ENCODE data around the gene ADGRL3. TPM values are rescaled to one million over a fixed set of nuclear protein-coding genes. Genes with fewer than 3 reads are reported as not detected.
"Not testable (repeated sequence)": the region's sequence is repeated elsewhere in the genome, so short reads cannot be mapped to it uniquely, and the experiment has no call there.

The ADGRL3 gene
- total RNA-seq, 1 donor from 2014 or later, result 93.6 TPM

DNA sequence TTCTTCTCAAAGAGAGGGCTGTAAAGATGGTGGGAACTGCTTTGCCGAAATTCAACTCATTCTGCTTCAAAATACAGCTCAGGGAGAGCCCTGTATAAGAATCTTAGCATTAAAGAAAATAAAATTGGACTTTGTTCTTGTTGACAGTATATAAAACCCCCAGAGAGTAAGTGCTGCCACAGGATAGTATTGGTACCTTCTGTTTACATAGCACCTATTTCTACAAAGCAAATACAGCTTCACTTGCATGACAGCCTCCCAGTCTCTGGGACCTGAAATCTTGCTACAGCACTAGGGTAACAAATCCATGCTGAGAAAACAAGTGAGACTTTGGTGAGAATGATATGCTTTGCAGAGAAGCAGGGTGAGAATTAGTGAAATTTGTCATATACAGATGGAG lies 428.6 kb downstream of the ADGRL3 start:
- no peaks in the 10 kb centered on the region for H3K27me3 Mint-ChIP-seq (ENCODE audit: insufficient read depth, low read depth)
- DNase-seq (ENCODE audit: low spot score), result no peak
- Histone ChIP-seq H3K79me2 (ENCODE audit: low read depth) (no peaks in the 10 kb centered on the region), H3F3A (ENCODE audit: low read depth) (no peaks in the 10 kb centered on the region), H4K20me1 (ENCODE audit: low read depth) (no peaks in the 10 kb centered on the region), H3K36me3 (no peaks in the 10 kb centered on the region), H3K4me3 (no peak overlapping the region), H3K4me1 (no peaks in the 10 kb centered on the region), H3K27ac (no peak overlapping the region), H3K9ac (no peak overlapping the region), H3K27me3 (no peaks in the 10 kb centered on the region), H2AFZ (replicated peaks) (no peak overlapping the region), H3K9me3 (ENCODE audit: low read depth) (no peaks in the 10 kb centered on the region), H3K4me2 (no peak overlapping the region)
- peaks cover 9% of the 10 kb centered on the region for H3K9me3 Mint-ChIP-seq
- peaks cover 3% of the 10 kb centered on the region for H3K4me1 Mint-ChIP-seq
- peaks cover 13% of the 10 kb centered on the region for H3K36me3 Mint-ChIP-seq
- no peak overlapping the region for H3K4me3 Mint-ChIP-seq
- H3K27ac Mint-ChIP-seq, result no peak overlapping the region
- TF ChIP-seq EZH2 (IDR thresholded peaks at IDR 0.05) (no peak), EZH2phosphoT487 (IDR thresholded peaks at IDR 0.05) (no peak)
- TF ChIP-seq, protein P1, sequence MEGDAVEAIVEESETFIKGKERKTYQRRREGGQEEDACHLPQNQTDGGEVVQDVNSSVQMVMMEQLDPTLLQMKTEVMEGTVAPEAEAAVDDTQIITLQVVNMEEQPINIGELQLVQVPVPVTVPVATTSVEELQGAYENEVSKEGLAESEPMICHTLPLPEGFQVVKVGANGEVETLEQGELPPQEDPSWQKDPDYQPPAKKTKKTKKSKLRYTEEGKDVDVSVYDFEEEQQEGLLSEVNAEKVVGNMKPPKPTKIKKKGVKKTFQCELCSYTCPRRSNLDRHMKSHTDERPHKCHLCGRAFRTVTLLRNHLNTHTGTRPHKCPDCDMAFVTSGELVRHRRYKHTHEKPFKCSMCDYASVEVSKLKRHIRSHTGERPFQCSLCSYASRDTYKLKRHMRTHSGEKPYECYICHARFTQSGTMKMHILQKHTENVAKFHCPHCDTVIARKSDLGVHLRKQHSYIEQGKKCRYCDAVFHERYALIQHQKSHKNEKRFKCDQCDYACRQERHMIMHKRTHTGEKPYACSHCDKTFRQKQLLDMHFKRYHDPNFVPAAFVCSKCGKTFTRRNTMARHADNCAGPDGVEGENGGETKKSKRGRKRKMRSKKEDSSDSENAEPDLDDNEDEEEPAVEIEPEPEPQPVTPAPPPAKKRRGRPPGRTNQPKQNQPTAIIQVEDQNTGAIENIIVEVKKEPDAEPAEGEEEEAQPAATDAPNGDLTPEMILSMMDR (IDR thresholded peaks at IDR 0.05), result no peak

DNA sequence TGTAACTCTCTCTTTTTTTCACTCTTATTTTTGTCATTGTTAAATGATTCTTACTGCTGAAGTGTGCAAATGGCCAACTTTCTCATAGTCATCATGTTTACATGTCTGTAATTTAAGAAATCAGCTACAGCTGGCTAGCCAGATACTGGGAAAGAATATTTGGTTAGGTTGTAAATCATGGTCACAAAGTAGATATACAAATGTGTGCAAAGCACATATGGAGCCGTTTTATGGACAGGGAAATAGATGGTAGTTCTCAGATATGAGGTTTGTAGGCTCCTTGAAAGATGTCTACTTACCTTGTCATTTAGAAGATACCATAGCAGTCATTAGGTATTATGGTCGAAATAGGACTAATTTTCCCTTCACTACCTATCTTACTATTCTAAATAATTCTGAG lies 430.4 kb downstream of the ADGRL3 start:
- Mint-ChIP-seq H3K27me3 (ENCODE audit: insufficient read depth, low read depth) (no peaks in the 10 kb centered on the region), H3K4me1 (peaks cover 3% of the 10 kb centered on the region), H3K36me3 (peaks cover 19% of the 10 kb centered on the region), H3K9me3 (peaks cover 9% of the 10 kb centered on the region), H3K27ac (no peak overlapping the region), H3K4me3 (no peak overlapping the region)
- DNase-seq (ENCODE audit: low spot score), result no peak
- TF ChIP-seq, protein P1 (IDR thresholded peaks at IDR 0.05), result no peak
- no peak for TF ChIP-seq EZH2phosphoT487 (IDR thresholded peaks at IDR 0.05)
- no peak for TF ChIP-seq EZH2 (IDR thresholded peaks at IDR 0.05)
- no peak overlapping the region for H3K9ac ChIP-seq
- H3K27ac ChIP-seq, result no peak overlapping the region
- no peaks in the 10 kb centered on the region for H3K36me3 ChIP-seq
- no peak overlapping the region for H3K4me3 ChIP-seq
- no peaks in the 10 kb centered on the region for H3F3A ChIP-seq (ENCODE audit: low read depth)
- no peaks in the 10 kb centered on the region for H3K4me1 ChIP-seq
- no peaks in the 10 kb centered on the region for H3K9me3 ChIP-seq (ENCODE audit: low read depth)
- H2AFZ ChIP-seq (replicated peaks), result no peak overlapping the region
- H3K79me2 ChIP-seq (ENCODE audit: low read depth), result no peaks in the 10 kb centered on the region
- H3K4me2 ChIP-seq, result no peak overlapping the region
- H3K27me3 ChIP-seq, result no peaks in the 10 kb centered on the region
- H4K20me1 ChIP-seq (ENCODE audit: low read depth), result no peaks in the 10 kb centered on the region

DNA sequence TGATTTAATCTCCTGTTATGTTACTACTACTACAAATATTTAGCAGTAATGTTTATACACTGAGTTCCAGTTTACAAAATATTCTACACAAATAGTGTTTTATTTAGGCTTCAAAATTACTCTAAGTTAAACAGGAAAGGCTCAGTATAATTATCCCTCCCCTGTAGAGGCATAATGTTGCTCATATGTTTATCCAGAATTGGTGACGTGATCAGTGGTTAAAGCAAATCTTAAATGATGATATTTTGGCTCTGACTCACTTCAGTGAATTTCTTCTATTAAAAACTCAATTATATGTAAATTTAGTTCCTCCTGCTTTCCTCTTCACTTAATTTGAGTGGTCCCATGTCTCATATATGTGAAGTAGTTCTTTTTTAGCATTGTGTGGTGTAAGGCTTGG lies 438.5 kb downstream of the ADGRL3 start:
- no peaks in the 10 kb centered on the region for H3K27me3 Mint-ChIP-seq (ENCODE audit: insufficient read depth, low read depth)
- no peak for TF ChIP-seq EZH2phosphoT487 (IDR thresholded peaks at IDR 0.05)
- TF ChIP-seq, protein P1 (IDR thresholded peaks at IDR 0.05), result no peak
- no peak for TF ChIP-seq EZH2 (IDR thresholded peaks at IDR 0.05)
- no peaks in the 10 kb centered on the region for H3K9me3 ChIP-seq (ENCODE audit: low read depth)
- no peaks in the 10 kb centered on the region for H3K9me3 Mint-ChIP-seq
- H3K4me2 ChIP-seq, result no peak overlapping the region
- no peaks in the 10 kb centered on the region for H3F3A ChIP-seq (ENCODE audit: low read depth)
- peaks cover 16% of the 10 kb centered on the region for H3K36me3 Mint-ChIP-seq
- no peak overlapping the region for H2AFZ ChIP-seq (replicated peaks)
- DNase-seq (ENCODE audit: low spot score), result no peak
- H3K4me1 Mint-ChIP-seq, result peaks cover 8% of the 10 kb centered on the region
- H3K79me2 ChIP-seq (ENCODE audit: low read depth), result no peaks in the 10 kb centered on the region
- no peak overlapping the region for H3K4me3 ChIP-seq
- H3K4me1 ChIP-seq, result no peaks in the 10 kb centered on the region
- H3K36me3 ChIP-seq, result no peaks in the 10 kb centered on the region
- H3K9ac ChIP-seq, result no peak overlapping the region
- H3K4me3 Mint-ChIP-seq, result no peak overlapping the region
- no peak overlapping the region for H3K27ac ChIP-seq
- H3K27ac Mint-ChIP-seq, result no peak overlapping the region
- H3K27me3 ChIP-seq, result no peaks in the 10 kb centered on the region
- H4K20me1 ChIP-seq (ENCODE audit: low read depth), result no peaks in the 10 kb centered on the region

DNA sequence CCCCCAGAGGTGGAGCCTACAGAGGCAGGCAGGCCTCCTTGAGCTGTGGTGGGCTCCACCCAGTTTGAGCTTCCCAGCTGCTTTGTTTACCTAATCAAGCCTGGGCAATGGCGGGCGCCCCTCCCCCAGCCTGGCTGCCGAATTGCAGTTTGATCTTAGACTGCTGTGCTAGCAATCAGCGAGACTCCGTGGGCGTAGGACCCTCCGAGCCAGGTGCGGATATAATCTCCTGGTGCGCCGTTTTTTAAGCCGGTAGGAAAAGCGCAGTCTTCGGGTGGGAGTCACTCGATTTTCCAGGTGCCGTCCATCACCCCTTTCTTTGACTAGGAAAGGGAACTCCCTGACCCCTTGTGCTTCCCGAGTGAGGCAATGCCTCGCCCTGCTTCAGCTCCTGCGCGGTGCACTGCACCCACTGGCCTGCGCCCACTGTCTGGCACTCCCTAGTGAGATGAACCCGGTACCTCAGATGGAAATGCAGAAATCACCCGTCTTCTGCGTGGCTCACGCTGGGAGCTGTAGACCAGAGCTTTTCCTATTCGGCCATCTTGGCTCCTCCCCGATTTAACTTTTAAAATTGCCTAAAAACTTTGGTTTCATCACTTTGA lies 446.7 kb downstream of the ADGRL3 start:
- H3K4me2 ChIP-seq, result peak overlapping the region; percentile 19
- H3K4me3 Mint-ChIP-seq, result peak overlapping the region; percentile 71

More for the DNA sequence above, 446.7 kb downstream of the ADGRL3 start:
- not testable (repeated sequence) for H3K36me3 ChIP-seq; H3K27me3 ChIP-seq; H3K36me3 Mint-ChIP-seq; H2AFZ ChIP-seq (replicated peaks); H3K4me3 ChIP-seq; H3K9ac ChIP-seq; H3K9me3 ChIP-seq (ENCODE audit: low read depth); H3K27me3 Mint-ChIP-seq (ENCODE audit: insufficient read depth, low read depth); H4K20me1 ChIP-seq (ENCODE audit: low read depth)
- peaks cover 10% of the 10 kb centered on the region for H3K9me3 Mint-ChIP-seq
- peak overlapping the region; percentile 63 for H3K27ac Mint-ChIP-seq
- Histone ChIP-seq H3K79me2 (ENCODE audit: low read depth) (peaks cover 15% of the 10 kb centered on the region), H3K4me1 (peaks cover 41% of the 10 kb centered on the region), H3F3A (ENCODE audit: low read depth) (peaks cover 10% of the 10 kb centered on the region), H3K27ac (peak overlapping the region; percentile 41)
- peak; percentile 33 for DNase-seq (ENCODE audit: low spot score)
- H3K4me1 Mint-ChIP-seq, result peaks cover 29% of the 10 kb centered on the region

Measured in neural progenitor cell (in vitro differentiated cells).